ENCODE results near the gene MCMBP. TPM values are rescaled to one million over a fixed set of nuclear protein-coding genes. Genes with fewer than 3 reads are reported as not detected.

Gene MCMBP
- polyA plus RNA-seq (2011; rRNA removed) (109 and 113 TPM in 2 replicates), polyA plus RNA-seq (2017; fragmentation: RNase III; extraction: RNeasy Plus Mini Kit Qiagen cat#74134 plus additional on column Dnase treatment) (57.3 to 61.9 TPM (median 58.6 TPM) in 3 replicates), polyA minus RNA-seq (2011; rRNA and poly(A)+ RNA removed) (62.0 and 62.7 TPM in 2 replicates)
- polyA plus RNA-seq (2012; cell fraction: cytosol; rRNA removed): 60.1 and 65.2 TPM in 2 replicates
- polyA plus RNA-seq (2012; cell fraction: nucleus; rRNA removed): 31.0 and 47.8 TPM in 2 replicates

- peak within 1 kb of the TSS; percentile 84 for H3K4me2 ChIP-seq
- H3K9me3 ChIP-seq: no peaks in the 10 kb centered on the region
- H3K4me3 ChIP-seq: peak within 1 kb of the TSS; percentile 83
- 3% methylated on average over 8 of the region's 42 CpGs for WGBS (ENCODE audit: missing lambda C conversion rate)
- peaks cover 21% of the 10 kb centered on the region; the same call in 2 of the 3 replicates for H3K4me1 ChIP-seq
- peak in 1 of 2 experiments; percentile 60; a peak in 2 of 6 replicates for ATAC-seq
- no peak for DNase-seq (ENCODE audit: low read depth in 1 of 2, low spot score in 1 of 2)
- TF ChIP-seq BHLHE40 (IDR thresholded peaks at IDR 0.05; ENCODE audit: low read depth, low read length): no peak
- TF ChIP-seq BCL3 (IDR thresholded peaks at IDR 0.05): peak; percentile 83; the same call in 1 of the 3 replicates
- peak; percentile 83; the same call in 1 of the 2 replicates for TF ChIP-seq E2F6 (IDR thresholded peaks at IDR 0.05; ENCODE audit: borderline replicate concordance, low read depth)
- ChIA-PET POLR2A (interaction anchor here (0.6 to 3.2 kb wide), 11 partner anchors 8 to 275 kb away, joined by 3 to 44 read pairs (median 5); partner anchors contain the start of genes BAG3, SEC23IP and TIAL1), CTCF (interaction anchor here (1.2 to 5.4 kb wide), 6 partner anchors 8 to 190 kb away, joined by 3 to 44 read pairs (median 4); no protein-coding TSS in a partner anchor)
- FAIRE-seq: no peak
- peak within 1 kb of the TSS; percentile 94 to 98 for H3K27ac ChIP-seq
Measured at GRCh38 chr10:119872610-119872859, at the start of gene MCMBP. Gene MCMBP (minus strand): TSS chr10:119872843. CDS start chr10:119872584, 259 bp downstream.

GRCh38 chr10:119919826-119920225, 47.2 kb upstream of the MCMBP start:
- DNase-seq (ENCODE audit: low read depth in 1 of 2, low spot score in 1 of 2) (no peak), ATAC-seq (no peak), FAIRE-seq (no peak)
- no peak for TF ChIP-seq REST (IDR thresholded peaks at IDR 0.05)
- no peak for TF ChIP-seq ZFP36 (IDR thresholded peaks at IDR 0.05; ENCODE audit: borderline replicate concordance, partially characterized antibody)
- TF ChIP-seq HMGXB4 (CRISPR knock-in tag; IDR thresholded peaks at IDR 0.05; ENCODE audit: borderline replicate concordance): no peak
- TF ChIP-seq JUNB (IDR thresholded peaks at IDR 0.05): no peak
- TF ChIP-seq PBX3 (IDR thresholded peaks at IDR 0.05): no peak
- no peak for TF ChIP-seq RFX5 (IDR thresholded peaks at IDR 0.05)
- TF ChIP-seq HOXB5 (CRISPR knock-in tag; IDR thresholded peaks at IDR 0.05): no peak
- CTCF ChIA-PET: interaction anchor here (1.0 kb wide), 1 partner anchor 233 kb away, joined by 3 read pairs; no protein-coding TSS in a partner anchor
- no peaks in the 10 kb centered on the region for H3K4me1 ChIP-seq
- 89% methylated on average over 1 of the region's 1 CpG for whole genome bisulfite sequencing (ENCODE audit: missing lambda C conversion rate)
- no peak overlapping the region for H3K27ac ChIP-seq
- no peak overlapping the region for H3K4me3 ChIP-seq
- no peaks in the 10 kb centered on the region for H3K9me3 ChIP-seq
- no peak overlapping the region for H3K4me2 ChIP-seq
- POLR2A ChIA-PET: no interaction called here

- DNase-seq (ENCODE audit: low read depth in 1 of 2, low spot score in 1 of 2) (no peak), ATAC-seq (no peak), FAIRE-seq (no peak)
- no peaks in the 10 kb centered on the region for H3K9me3 ChIP-seq
- CTCF ChIA-PET: interaction anchor here (1.0 kb wide), 3 partner anchors 15 to 232 kb away, joined by 3 read pairs; no protein-coding TSS in a partner anchor
- H3K27ac ChIP-seq: no peak overlapping the region
- H3K4me3 ChIP-seq: no peak overlapping the region
- POLR2A ChIA-PET: no interaction called here
- WGBS (ENCODE audit: missing lambda C conversion rate): 92% methylated on average over 3 of the region's 3 CpGs
- H3K4me2 ChIP-seq: no peak overlapping the region
- no peaks in the 10 kb centered on the region for H3K4me1 ChIP-seq
- TF ChIP-seq ZNF302 (CRISPR knock-in tag; IDR thresholded peaks at IDR 0.05): no peak
- TF ChIP-seq EP300 (IDR thresholded peaks at IDR 0.05): no peak
- TF ChIP-seq REST (IDR thresholded peaks at IDR 0.05): no peak
- no peak for TF ChIP-seq CHD4 (IDR thresholded peaks at IDR 0.05; ENCODE audit: borderline replicate concordance)
- no peak for TF ChIP-seq MYC (IDR thresholded peaks at IDR 0.05; ENCODE audit: borderline replicate concordance, low read length)
- no peak for TF ChIP-seq CTCF (IDR thresholded peaks at IDR 0.05)
- TF ChIP-seq JUNB (IDR thresholded peaks at IDR 0.05): no peak
- no peak for TF ChIP-seq HOXB5 (CRISPR knock-in tag; IDR thresholded peaks at IDR 0.05)
- TF ChIP-seq SREBF2 (IDR thresholded peaks at IDR 0.05): no peak
Measured at GRCh38 chr10:119919271-119919670, 46.6 kb upstream of the MCMBP start.
